Loucy (cell line): ENCODE results near the gene PPP1R14C.

ENCODE experiments used
- H2AFZ ChIP-seq: fragments of 200-600 bp; sonication (generic); 2 replicates; pipeline ENCODE4 v1.6.0; 2016; ENCODE audit warnings: antibody characterized with exemption, mild to moderate bottlenecking, low read length, moderate library complexity
- H3F3A ChIP-seq: fragments of 200-600 bp; 2 replicates; pipeline ENCODE4 v1.6.0; 2016; ENCODE audit warnings: antibody characterized with exemption, low read depth, mild to moderate bottlenecking
- H3K27me3 ChIP-seq: fragments of 200-600 bp; sonication (generic); 2 replicates; pipeline ENCODE4 v1.6.1; 2014; ENCODE audit warnings: low read length, mild to moderate bottlenecking; ENCODE audit not compliant: insufficient read depth, poor library complexity, severe bottlenecking
- H3K36me3 ChIP-seq: fragments of 200-600 bp; sonication (generic); 2 replicates; pipeline ENCODE4 v1.6.1; 2016; ENCODE audit warnings: low read length; ENCODE audit not compliant: insufficient read depth
- H3K4me1 ChIP-seq: fragments of 200-600 bp; sonication (generic); 2 replicates; pipeline ENCODE4 v1.5.1; 2014; ENCODE audit warnings: low read length, mild to moderate bottlenecking; ENCODE audit not compliant: insufficient read depth, poor library complexity, severe bottlenecking
- H3K4me2 ChIP-seq: fragments of 200-600 bp; sonication (generic); 2 replicates; pipeline ENCODE4 v1.6.0; 2014; ENCODE audit warnings: antibody characterized with exemption, low read length, low read depth, mild to moderate bottlenecking; ENCODE audit not compliant: poor library complexity, severe bottlenecking
- H3K4me3 ChIP-seq: fragments of 200-600 bp; sonication (generic); 2 replicates; pipeline ENCODE4 v1.5.1; 2014; ENCODE audit warnings: low read length, mild to moderate bottlenecking, mixed read lengths; ENCODE audit not compliant: poor library complexity, severe bottlenecking
- H3K79me2 ChIP-seq: fragments of 200-600 bp; sonication (generic); 2 replicates; pipeline ENCODE4 v1.6.1; 2014; ENCODE audit warnings: low read length; ENCODE audit not compliant: insufficient read depth
- H3K9ac ChIP-seq: fragments of 200-600 bp; sonication (generic); 2 replicates; pipeline ENCODE4 v1.6.0; 2014; ENCODE audit warnings: mild to moderate bottlenecking, low read depth, low read length, moderate library complexity; ENCODE audit not compliant: poor library complexity, severe bottlenecking
- H3K9me2 ChIP-seq: fragments of 200-600 bp; sonication (generic); replicated peaks from 2 replicates; pipeline ENCODE4 v1.6.1; 2016; ENCODE audit warnings: low read depth, low read length, mixed read lengths
- H3K9me3 ChIP-seq: fragments of 200-600 bp; sonication (generic); 2 replicates; pipeline ENCODE4 v1.6.1; 2014; ENCODE audit warnings: mild to moderate bottlenecking, antibody characterized with exemption, low read length, low read depth; ENCODE audit not compliant: insufficient read depth
- H4K20me1 ChIP-seq: fragments of 200-600 bp; sonication (generic); 2 replicates; pipeline ENCODE4 v1.6.0; 2014; ENCODE audit warnings: antibody characterized with exemption, low read length, mild to moderate bottlenecking; ENCODE audit not compliant: insufficient read depth, poor library complexity, severe bottlenecking
- EZH2phosphoT487 ChIP-seq: fragments of 200-600 bp; IDR thresholded peaks from 2 replicates; pipeline ENCODE4 v1.6.1; 2018; ENCODE audit warnings: antibody characterized with exemption, mild to moderate bottlenecking, moderate library complexity, borderline replicate concordance
- TF ChIP-seq, protein P1 (sequence below): fragments of 200-600 bp; sonication (generic); conservative IDR thresholded peaks from 2 replicates; pipeline ENCODE4 v1.5.1; 2014; ENCODE audit warnings: mild to moderate bottlenecking, antibody characterized with exemption, low read length

The PPP1R14C gene

DNA sequence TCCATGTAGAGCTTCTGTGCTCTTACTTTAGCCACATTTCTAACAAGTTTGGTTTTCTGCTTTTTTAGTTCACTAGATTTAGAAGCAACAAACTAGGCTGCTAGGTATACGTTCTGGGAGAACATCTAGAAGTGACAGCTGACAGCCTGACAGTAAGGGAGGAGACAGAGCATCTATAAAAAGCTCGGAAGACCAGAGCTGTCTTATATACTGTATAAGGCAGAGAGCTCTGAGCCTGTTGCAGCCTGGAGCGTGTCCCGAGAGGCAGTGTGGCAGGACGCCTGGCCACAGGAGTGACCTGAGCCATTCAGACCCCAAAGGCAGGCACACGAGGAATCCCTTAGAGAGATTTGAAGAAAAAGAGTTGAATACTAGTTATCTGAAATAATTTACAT, 24.6 kb downstream of the PPP1R14C start:
- peaks cover 4% of the 10 kb centered on the region for H3K4me1 ChIP-seq
- H4K20me1 ChIP-seq: no peaks in the 10 kb centered on the region
- H3K4me2 ChIP-seq: no peak overlapping the region
- H3F3A ChIP-seq: no peaks in the 10 kb centered on the region
- H3K4me3 ChIP-seq: no peak overlapping the region
- H2AFZ ChIP-seq: no peak overlapping the region
- no peaks in the 10 kb centered on the region for H3K9me2 ChIP-seq
- H3K9me3 ChIP-seq: no peaks in the 10 kb centered on the region
- H3K27me3 ChIP-seq: no peaks in the 10 kb centered on the region
- no peaks in the 10 kb centered on the region for H3K79me2 ChIP-seq
- no peak overlapping the region for H3K9ac ChIP-seq
- TF ChIP-seq, protein P1, sequence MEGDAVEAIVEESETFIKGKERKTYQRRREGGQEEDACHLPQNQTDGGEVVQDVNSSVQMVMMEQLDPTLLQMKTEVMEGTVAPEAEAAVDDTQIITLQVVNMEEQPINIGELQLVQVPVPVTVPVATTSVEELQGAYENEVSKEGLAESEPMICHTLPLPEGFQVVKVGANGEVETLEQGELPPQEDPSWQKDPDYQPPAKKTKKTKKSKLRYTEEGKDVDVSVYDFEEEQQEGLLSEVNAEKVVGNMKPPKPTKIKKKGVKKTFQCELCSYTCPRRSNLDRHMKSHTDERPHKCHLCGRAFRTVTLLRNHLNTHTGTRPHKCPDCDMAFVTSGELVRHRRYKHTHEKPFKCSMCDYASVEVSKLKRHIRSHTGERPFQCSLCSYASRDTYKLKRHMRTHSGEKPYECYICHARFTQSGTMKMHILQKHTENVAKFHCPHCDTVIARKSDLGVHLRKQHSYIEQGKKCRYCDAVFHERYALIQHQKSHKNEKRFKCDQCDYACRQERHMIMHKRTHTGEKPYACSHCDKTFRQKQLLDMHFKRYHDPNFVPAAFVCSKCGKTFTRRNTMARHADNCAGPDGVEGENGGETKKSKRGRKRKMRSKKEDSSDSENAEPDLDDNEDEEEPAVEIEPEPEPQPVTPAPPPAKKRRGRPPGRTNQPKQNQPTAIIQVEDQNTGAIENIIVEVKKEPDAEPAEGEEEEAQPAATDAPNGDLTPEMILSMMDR: no peak
- TF ChIP-seq EZH2phosphoT487: no peak
- H3K36me3 ChIP-seq: no peaks in the 10 kb centered on the region

DNA sequence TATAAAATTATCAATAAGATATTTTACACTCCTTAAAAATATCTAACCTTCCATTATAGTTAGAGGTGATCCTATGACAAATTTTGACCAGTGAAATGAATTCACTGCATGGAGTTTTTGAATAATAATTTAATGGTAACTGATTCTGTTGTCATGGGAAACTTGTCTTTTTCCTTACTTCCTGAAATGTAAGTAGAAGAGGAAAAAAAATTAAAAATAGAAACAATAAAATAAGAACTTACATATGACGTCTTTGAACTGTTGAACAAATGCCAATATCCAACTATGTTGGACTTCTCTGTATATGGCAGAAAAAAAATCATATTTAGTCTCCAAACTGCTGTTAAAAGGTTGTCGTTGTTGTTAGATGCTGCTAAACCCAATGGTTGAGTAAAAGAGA, 26.3 kb downstream of the PPP1R14C start:
- no peaks in the 10 kb centered on the region for H3F3A ChIP-seq
- no peak overlapping the region for H2AFZ ChIP-seq
- no peaks in the 10 kb centered on the region for H3K79me2 ChIP-seq
- H3K4me3 ChIP-seq: no peak overlapping the region
- no peaks in the 10 kb centered on the region for H3K9me3 ChIP-seq
- no peaks in the 10 kb centered on the region for H4K20me1 ChIP-seq
- H3K9ac ChIP-seq: no peak overlapping the region
- TF ChIP-seq, protein P1: no peak
- no peak for TF ChIP-seq EZH2phosphoT487
- no peak overlapping the region for H3K4me2 ChIP-seq
- peaks cover 4% of the 10 kb centered on the region for H3K4me1 ChIP-seq
- no peaks in the 10 kb centered on the region for H3K27me3 ChIP-seq
- H3K9me2 ChIP-seq: no peaks in the 10 kb centered on the region
- H3K36me3 ChIP-seq: no peaks in the 10 kb centered on the region

DNA sequence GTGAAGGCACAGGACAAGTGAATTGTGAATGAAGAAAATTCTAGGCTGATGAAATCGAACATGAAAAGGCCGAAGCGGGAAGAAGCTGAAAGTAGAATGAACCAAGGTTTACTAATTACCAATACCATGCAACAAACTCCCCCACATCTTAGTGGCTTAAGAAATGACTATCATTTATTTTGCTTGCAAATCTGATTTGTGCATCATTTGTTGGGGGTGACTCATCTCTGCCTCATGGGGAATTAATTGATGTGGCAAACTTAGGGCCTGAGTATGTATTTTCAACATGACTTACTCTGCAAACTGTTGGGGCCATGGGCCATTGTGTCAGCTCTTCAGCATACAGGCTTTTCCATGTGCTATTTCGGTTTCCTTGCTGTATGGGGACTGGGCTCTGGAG, 26.8 kb downstream of the PPP1R14C start:
- no peak overlapping the region for H3K4me2 ChIP-seq
- H4K20me1 ChIP-seq: no peaks in the 10 kb centered on the region
- no peaks in the 10 kb centered on the region for H3K9me2 ChIP-seq
- H3K79me2 ChIP-seq: no peaks in the 10 kb centered on the region
- H3K9me3 ChIP-seq: no peaks in the 10 kb centered on the region
- TF ChIP-seq, protein P1: no peak
- TF ChIP-seq EZH2phosphoT487: no peak
- no peak overlapping the region for H3K9ac ChIP-seq
- 0 out of 2 replicates have a peak overlapping the region, but pooled peaks have one; percentile 10 for H2AFZ ChIP-seq
- H3K4me1 ChIP-seq: peaks cover 4% of the 10 kb centered on the region
- no peaks in the 10 kb centered on the region for H3K27me3 ChIP-seq
- no peaks in the 10 kb centered on the region for H3K36me3 ChIP-seq
- no peaks in the 10 kb centered on the region for H3F3A ChIP-seq
- H3K4me3 ChIP-seq: no peak overlapping the region
